Activated CD8-positive, alpha-beta memory T cell treated with anti-CD3 and anti-CD28 coated beads for 1 hour (primary cell): ENCODE results near the gene MUC3A.

ENCODE experiments used
- DNase-seq, 2 donors: peaks; one replicate each; pipeline ENCODE4 v3.0.0-alpha.2; 2020; ENCODE audit warnings: low read depth in 1 of 2; ENCODE audit errors: extremely low read depth in 1 of 2

Gene MUC3A

DNA sequence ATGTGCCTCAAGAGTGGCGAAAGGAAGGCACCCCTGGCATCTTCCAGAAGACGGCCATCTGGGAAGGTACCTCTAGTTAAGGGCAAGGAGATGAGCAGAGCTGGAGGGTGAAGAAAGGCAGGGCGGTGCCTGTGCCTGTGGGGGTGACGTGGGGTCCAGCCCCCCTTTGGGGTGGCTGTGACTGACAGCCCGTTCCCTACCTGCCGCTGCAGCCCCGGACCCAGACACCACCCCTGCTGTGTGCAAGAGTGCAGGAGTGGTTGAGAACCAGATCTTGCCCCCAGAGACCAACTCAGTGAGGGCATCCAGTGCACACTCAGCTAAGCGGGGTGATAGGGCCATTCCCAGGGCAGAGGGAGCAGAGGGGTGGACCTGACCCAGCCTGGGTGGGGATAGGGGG is 66.3 kb downstream of the MUC3A start:
- no peak for DNase-seq

DNA sequence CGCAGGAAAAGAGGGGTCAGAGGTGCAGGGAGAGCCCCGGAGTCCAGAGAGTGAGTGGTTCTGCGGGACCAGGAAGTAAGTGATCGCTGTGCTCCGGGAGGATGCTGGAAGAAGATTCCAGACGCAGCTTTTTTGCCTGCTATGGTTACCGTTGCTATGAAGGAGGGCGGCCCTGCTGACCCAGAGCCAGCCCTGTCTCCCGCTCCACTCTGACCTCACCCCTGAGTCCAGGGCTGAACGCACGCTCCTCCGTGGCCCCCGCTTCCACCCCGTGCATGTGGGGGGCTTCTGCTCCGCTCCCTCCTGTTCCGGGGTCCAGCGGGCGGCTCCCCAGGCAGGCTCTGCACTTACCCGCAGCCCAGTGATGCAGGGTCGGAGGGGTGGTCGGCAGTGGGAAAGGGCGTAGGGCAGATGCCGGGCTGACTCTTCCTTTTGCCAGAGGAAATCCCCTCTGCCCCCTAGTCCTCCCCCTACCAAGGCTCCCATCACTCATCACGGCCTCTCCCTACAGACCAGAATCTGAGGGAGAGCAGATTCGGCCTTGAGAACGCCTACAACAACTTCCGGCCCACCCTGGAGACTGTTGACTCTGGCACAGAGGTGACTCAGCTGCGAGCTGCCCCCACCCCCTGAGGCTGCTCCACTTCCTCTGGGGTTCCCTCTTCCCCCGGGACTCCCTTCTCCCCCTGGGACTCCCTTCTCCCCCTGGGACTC is 67.9 kb downstream of the MUC3A start:
- peak; percentile 34 to 56 for DNase-seq
